Left renal cortex interstitium (tissue), 4 donors: ENCODE data around the gene TSKS. TPM values are rescaled to one million over a fixed set of nuclear protein-coding genes. Genes with fewer than 3 reads are reported as not detected.
"Not testable (repeated sequence)": the region's sequence is repeated elsewhere in the genome, so short reads cannot be mapped to it uniquely, and the experiment has no call there.

Source experiments
- DNase-seq, 4 donors: peaks; one replicate each; pipeline ENCODE4 v3.0.0-alpha.2; 2013; ENCODE audit warnings: low read depth in 4 of 4, low spot score in 2 of 4, missing footprints in 1 of 4
- polyA plus RNA-seq, 4 donors: library from polyadenylated mRNA; unstranded; fragments of 120-200 nt; gene quantifications; one replicate each; pipeline ENCODE4 v1.2.1, GENCODE V29; 2013; ENCODE audit not compliant: insufficient read length in 4 of 4

Gene TSKS
- polyA plus RNA-seq, 4 donors, result 0.14 TPM; not detected in 2

DNA sequence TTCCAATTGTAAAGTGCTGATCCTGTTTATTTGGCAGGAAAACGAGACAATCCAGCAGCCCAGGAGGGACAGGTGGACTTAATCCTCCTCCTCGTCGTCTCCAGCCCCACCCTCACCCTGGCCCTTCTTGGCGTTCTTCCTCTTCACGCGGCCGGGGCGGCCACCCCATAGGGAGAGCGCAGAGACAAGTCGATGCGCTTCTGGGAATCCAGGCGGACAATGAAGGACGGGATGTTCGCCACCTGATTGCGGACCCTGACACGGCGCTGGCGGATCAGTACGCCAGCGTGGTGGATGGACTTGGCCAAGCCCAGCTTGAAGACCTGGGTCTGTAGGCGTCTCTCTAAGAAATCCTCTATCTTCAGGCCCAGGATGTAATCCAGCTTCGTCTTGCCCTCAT lies 43.7 kb downstream of the TSKS start:
- DNase-seq, result not testable (repeated sequence)

- no peak for DNase-seq
Measured at GRCh38 chr19:49718991-49719390, 44.1 kb downstream of the TSKS start.

GRCh38 chr19:49718511-49718910 lies 44.6 kb downstream of the TSKS start:
- DNase-seq, result no peak

- no peak for DNase-seq
Measured at GRCh38 chr19:49716154-49716553, 47.0 kb downstream of the TSKS start.

- no peak for DNase-seq
Measured at GRCh38 chr19:49713236-49713845, 49.8 kb downstream of the TSKS start.

- no peak for DNase-seq
Measured at GRCh38 chr19:49712397-49712859, 50.7 kb downstream of the TSKS start.

- no peak for DNase-seq
Measured at GRCh38 chr19:49710372-49710951, 52.6 kb downstream of the TSKS start.

DNA sequence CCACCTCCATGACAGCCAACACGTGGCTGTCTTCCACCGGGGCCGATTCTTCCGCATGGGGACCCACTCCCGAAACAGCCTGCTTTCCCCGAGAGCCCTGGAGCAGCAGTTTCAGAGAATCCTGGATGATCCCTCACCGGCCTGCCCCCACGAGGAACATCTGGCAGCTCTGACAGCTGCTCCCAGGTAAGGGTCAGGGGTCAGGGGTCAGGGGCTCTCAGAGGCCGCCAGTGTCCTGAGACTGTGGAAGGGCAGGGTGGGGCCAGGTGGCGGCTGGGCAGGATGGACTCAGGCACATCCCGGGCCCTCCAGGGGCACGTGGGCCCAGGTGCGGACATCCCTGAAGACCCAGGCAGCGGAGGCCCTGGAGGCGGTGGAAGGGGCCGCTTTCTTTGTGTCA lies 57.2 kb downstream of the TSKS start:
- DNase-seq, result no peak

GRCh38 chr19:49704888-49705642 lies 58.0 kb downstream of the TSKS start:
- no peak for DNase-seq

DNA sequence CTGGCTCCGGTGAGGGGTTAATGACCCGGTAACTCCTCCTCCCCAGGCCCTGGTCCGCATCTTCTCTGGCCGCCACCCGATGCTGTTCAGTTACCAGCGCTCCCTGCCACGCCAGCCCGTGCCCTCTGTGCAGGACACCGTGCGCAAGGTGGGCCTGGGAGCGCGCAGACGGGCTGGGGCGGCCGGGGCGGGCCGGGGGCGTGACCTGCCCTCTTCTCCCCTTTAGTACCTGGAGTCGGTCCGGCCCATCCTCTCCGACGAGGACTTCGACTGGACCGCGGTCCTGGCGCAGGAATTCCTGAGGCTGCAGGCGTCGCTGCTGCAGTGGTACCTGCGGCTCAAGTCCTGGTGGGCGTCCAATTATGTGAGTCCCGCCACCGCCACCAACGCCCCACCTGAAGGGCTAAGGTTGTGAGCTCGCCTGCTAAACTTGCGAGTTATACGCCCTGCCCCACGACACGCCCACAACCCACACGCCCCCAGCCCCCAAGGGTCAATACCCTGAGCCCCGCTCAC lies 61.8 kb downstream of the TSKS start:
- DNase-seq, result no peak

DNA sequence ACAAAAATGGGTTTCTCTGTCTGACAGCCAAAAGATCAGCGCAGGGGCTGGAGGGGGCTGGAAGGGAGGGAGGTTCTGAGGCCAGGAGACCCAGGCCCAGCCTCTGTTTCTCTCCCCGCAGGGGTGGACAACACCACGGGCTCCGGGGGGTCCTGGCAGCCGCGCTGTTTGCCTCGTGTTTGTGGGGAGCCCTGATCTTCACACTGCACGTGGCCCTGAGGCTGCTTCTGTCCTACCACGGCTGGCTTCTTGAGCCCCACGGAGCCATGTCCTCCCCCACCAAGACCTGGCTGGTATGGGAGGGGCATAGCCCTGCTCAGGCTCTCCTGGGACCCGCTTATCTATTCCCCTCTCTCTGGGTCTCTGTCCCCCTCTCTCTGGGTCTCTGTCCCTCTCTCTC lies 62.5 kb downstream of the TSKS start:
- DNase-seq, result no peak

- no peak for DNase-seq
Measured at GRCh38 chr19:49699364-49699763, 63.7 kb downstream of the TSKS start.

DNA sequence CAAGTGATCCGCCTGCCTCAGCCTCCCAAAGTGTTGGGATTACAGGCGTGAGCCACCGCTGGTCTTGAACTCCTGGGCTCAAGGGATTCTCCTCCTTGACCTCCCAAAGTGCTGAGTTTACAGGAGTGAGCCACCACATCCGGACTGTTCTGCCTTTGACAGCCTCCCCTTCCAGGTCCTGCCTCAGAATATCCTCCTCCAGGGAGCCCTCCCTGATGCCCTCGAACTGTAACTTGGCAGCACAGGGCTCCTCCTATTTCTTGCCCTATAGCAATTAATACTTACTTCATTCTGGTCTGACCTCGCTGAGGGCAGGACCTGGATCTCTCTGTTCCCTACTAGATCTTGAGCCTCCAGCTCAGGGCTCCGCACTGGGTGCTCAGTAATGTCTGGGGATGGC lies 66.2 kb downstream of the TSKS start:
- no peak for DNase-seq

GRCh38 chr19:49696115-49696514 lies 67.0 kb downstream of the TSKS start:
- no peak for DNase-seq

DNA sequence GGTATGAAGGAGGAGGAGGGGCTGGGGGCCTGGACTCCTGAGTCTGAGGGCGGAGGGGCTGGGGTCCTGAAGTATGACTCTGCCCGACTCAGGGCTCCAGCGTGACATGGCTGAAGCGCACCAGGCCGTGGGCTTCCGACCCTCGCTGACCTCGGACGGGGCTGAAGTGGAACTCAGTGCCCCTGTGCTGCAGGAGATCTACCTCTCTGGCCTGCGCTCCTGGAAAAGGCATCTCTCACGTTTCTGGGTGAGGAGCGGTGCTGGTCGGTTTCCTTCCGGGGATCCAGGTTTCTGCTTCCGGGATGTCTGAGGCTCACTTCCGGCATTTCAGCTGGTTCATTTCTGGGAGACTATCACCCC lies 71.0 kb downstream of the TSKS start:
- no peak for DNase-seq

DNA sequence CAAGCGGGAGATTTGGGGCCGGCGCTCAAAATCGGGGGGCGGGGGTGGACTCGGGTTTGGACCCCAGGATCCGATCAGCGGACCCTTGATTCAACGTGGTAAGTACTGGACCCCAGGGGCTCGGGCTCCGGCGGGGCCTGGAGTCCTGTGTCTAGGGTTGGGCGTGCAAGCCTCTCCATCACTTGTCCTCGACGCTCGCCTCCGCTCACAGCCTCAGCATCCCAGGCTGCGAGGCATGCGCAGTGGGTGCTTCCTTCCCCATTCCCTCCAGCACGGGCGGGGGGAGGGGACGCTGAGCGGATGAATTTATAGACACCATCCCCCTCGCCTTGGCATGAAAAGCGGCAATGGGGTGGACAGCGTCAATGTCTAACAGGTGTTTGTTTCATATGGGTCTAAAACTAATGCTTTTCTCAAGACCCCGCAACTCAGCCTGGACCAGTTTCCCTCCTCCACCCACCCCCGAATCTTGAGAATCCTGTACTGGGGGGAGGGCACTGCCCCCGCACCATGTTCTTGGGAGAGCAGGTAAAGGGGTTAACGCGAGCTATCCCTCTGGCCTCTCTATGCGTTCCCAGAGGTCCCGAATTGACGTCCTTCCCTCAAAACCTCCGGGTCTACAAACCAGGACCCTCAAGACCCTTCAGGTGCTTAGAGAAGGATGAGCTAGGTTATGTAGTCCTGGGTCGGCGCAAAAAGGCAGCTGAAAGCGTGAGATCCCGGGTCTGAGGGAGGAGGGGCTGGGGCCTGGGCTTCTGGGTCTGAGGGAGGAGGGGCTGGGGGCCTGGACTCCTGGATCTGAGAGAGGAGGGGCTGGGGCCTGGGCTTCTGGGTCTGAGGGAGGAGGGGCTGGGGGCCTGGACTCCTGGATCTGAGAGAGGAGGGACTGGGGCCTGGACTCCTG lies 71.6 kb downstream of the TSKS start:
- no peak for DNase-seq

DNA sequence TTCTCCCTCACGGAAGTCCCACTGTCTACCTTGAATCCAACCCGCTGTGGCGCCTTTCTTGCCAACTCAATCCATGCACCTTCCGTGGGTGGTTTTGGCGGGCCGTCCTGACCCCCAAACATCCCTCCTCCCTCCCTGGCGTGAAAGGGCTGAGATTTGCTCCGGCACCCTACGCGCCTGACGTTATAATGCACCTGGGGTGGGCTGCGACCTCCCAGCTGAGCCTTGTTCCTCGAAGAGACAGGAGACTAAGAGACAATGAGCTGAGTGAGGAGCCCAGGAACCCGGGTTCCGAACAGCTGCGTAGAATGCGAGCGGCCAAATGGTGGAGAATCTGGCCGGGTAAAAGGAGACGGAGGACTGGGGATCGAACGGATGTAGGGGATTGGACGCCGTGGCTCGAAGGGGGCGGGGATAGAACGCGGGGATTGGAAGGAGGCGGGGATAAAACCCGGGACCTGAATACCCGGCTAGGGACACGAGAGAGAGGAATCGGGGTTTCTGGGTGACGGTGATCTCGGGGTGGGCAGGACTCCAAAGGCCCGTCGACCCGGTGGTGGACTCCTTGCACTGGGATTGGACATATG lies 72.4 kb downstream of the TSKS start, which contains the start of gene CPT1C:
Gene CPT1C, plus strand, starts transcription at position 461 of the 587 bp plus-strand sequence. CDS start 1,137 bp downstream, outside the sequence.
- peak in 1 of 4 donors; percentile 52 for DNase-seq

- DNase-seq, result no peak
Measured at GRCh38 chr19:49690079-49690655, 72.9 kb downstream of the TSKS start.
